Stimulated activated naive CD8-positive, alpha-beta T cell treated with anti-CD3 and anti-CD28 coated beads, Interleukin-15, Interleukin-2, amounts not matched to agents 100 ng/mL and 50 ng/mL, for 24 hours (primary cell): ENCODE results near the gene SMIM5.

Experiments
- H3K27ac Mint-ChIP-seq: one replicate; pipeline ENCODE4 v1.8.0; 2021; ENCODE audit warnings: mild to moderate bottlenecking, mixed read lengths
- H3K27me3 Mint-ChIP-seq: one replicate; pipeline ENCODE4 v1.8.0; 2021; ENCODE audit warnings: mixed read lengths
- H3K36me3 Mint-ChIP-seq: one replicate; pipeline ENCODE4 v1.8.0; 2021; ENCODE audit warnings: low read depth, mixed read lengths
- H3K4me1 Mint-ChIP-seq: one replicate; pipeline ENCODE4 v1.8.0; 2021; ENCODE audit warnings: low read depth, mixed read lengths
- H3K4me3 Mint-ChIP-seq: one replicate; pipeline ENCODE4 v1.8.0; 2021; ENCODE audit warnings: mild to moderate bottlenecking, mixed read lengths
- H3K9me3 Mint-ChIP-seq: one replicate; pipeline ENCODE4 v1.8.0; 2021; ENCODE audit warnings: mixed read lengths

Gene SMIM5

DNA sequence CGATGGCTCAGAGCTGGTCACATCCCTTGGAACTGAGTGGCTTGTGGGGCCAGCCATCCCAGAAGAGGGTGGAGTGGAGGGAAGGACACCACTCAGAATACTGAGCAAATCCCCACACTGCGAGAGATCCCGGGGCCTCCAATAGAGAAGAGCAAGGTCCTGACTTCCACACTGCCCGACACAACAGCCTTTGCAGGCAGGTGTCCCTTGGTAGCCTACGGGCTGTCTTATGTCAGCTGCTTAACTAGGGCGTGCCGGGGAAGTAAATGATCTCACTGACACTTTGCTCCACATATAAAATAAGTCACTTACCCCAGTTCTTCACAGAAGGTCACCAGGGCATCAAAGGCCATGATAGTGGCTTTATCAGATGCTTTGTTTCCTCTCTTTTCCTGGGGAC is 17.6 kb downstream of the SMIM5 start:
- H3K4me3 Mint-ChIP-seq = no peak overlapping the region
- H3K27ac Mint-ChIP-seq = no peak overlapping the region
- H3K36me3 Mint-ChIP-seq = peaks cover 40% of the 10 kb centered on the region
- peaks cover 9% of the 10 kb centered on the region for H3K4me1 Mint-ChIP-seq
- H3K27me3 Mint-ChIP-seq = no peaks in the 10 kb centered on the region
- H3K9me3 Mint-ChIP-seq = no peaks in the 10 kb centered on the region

DNA sequence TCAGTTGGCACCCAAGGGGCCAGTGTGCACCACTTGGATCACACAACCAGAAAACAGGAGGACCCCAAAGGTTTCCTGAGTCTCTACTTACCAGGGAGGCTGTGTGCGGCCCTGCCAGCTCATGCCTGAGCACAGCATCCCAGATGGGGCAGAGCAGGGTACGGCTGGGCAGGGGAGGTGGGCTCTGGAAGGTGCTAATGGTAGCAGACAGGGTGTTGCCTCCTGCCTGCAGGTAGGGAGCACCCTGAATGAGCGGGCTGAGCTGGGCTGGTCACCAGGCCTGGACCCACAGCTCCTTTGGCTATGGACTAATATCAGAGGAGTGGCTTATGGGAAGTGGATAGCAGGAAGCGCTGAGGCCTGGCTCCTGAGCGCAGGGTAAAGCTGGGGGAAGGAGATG is 19.1 kb downstream of the SMIM5 start:
- H3K9me3 Mint-ChIP-seq = no peaks in the 10 kb centered on the region
- peaks cover 39% of the 10 kb centered on the region for H3K36me3 Mint-ChIP-seq
- H3K27ac Mint-ChIP-seq = no peak overlapping the region
- H3K27me3 Mint-ChIP-seq = no peaks in the 10 kb centered on the region
- no peak overlapping the region for H3K4me3 Mint-ChIP-seq
- peaks cover 5% of the 10 kb centered on the region for H3K4me1 Mint-ChIP-seq

DNA sequence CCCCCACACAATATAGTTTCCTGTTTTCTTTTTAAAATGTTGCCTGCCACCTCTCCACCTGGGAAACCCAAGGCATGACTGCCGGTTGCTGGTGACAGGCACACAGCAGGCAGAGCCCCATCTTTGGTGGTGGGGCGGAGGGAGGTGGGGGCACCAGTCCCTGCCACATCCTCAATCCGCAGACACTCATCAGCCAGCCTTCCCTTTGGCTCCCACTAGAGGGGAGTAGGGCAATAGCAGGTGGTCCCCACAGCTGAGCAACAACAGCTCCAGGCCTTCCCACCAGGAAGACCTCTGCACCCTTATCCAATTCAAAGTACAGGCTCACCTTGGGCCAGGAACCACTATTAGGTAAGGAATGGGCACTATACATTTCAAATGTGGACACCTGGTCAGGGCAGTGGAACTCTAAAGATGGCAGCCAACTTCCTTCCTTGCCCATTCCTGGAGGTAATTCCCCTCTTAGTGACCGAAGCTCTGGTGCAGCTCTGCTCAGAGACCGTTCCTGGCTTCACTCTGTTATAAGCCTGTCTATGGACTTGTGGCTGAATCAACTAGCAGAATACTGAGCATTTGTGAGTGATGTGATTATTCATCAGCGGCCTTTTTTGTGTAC is 19.8 kb downstream of the SMIM5 start:
- Mint-ChIP-seq H3K36me3 (peaks cover 33% of the 10 kb centered on the region), H3K9me3 (no peaks in the 10 kb centered on the region), H3K4me1 (peaks cover 5% of the 10 kb centered on the region), H3K27me3 (no peaks in the 10 kb centered on the region), H3K27ac (no peak overlapping the region), H3K4me3 (no peak overlapping the region)

DNA sequence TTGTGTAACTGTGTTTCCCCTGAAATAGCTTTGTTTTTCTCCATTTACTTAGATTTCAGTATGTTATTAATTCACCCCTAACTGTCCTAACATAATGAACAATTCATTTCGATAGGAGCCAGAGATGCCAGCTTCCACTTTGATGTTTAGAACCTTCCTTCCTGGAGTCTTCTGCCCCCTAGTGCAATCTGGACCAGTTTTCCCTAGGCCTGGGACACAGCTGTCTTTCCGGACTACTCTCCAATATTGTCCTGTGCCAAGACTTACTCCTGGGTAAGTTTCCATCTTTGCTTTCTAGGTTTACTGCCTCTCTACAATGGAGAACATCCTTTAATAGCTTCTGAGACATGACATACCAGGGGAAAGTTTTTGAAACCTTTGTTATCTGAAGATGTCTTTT is 20.9 kb downstream of the SMIM5 start:
- no peak overlapping the region for H3K27ac Mint-ChIP-seq
- no peaks in the 10 kb centered on the region for H3K9me3 Mint-ChIP-seq
- no peak overlapping the region for H3K4me3 Mint-ChIP-seq
- H3K27me3 Mint-ChIP-seq = no peaks in the 10 kb centered on the region
- peaks cover 5% of the 10 kb centered on the region for H3K4me1 Mint-ChIP-seq
- peaks cover 32% of the 10 kb centered on the region for H3K36me3 Mint-ChIP-seq

- Mint-ChIP-seq H3K27ac (no peak overlapping the region), H3K9me3 (no peaks in the 10 kb centered on the region), H3K36me3 (peaks cover 21% of the 10 kb centered on the region), H3K4me3 (no peak overlapping the region), H3K27me3 (no peaks in the 10 kb centered on the region), H3K4me1 (no peaks in the 10 kb centered on the region)
Observed at GRCh38 chr17:75658237-75658636, 25.0 kb downstream of the SMIM5 start.

- no peaks in the 10 kb centered on the region for H3K9me3 Mint-ChIP-seq
- no peak overlapping the region for H3K27ac Mint-ChIP-seq
- H3K4me1 Mint-ChIP-seq = peaks cover 18% of the 10 kb centered on the region
- H3K36me3 Mint-ChIP-seq = peaks cover 21% of the 10 kb centered on the region
- H3K27me3 Mint-ChIP-seq = no peaks in the 10 kb centered on the region
- H3K4me3 Mint-ChIP-seq = no peak overlapping the region
Observed at GRCh38 chr17:75661531-75661930, 28.3 kb downstream of the SMIM5 start.

GRCh38 chr17:75662511-75662910 is 29.3 kb downstream of the SMIM5 start:
- H3K36me3 Mint-ChIP-seq = peaks cover 21% of the 10 kb centered on the region
- H3K9me3 Mint-ChIP-seq = no peaks in the 10 kb centered on the region
- H3K27me3 Mint-ChIP-seq = no peaks in the 10 kb centered on the region
- H3K27ac Mint-ChIP-seq = no peak overlapping the region
- H3K4me1 Mint-ChIP-seq = peaks cover 18% of the 10 kb centered on the region
- H3K4me3 Mint-ChIP-seq = no peak overlapping the region

GRCh38 chr17:75664099-75664549 is 30.9 kb downstream of the SMIM5 start:
- Mint-ChIP-seq H3K36me3 (peaks cover 26% of the 10 kb centered on the region), H3K27ac (peak overlapping the region; percentile 59), H3K4me3 (peak overlapping the region; percentile 6), H3K9me3 (no peaks in the 10 kb centered on the region), H3K27me3 (no peaks in the 10 kb centered on the region), H3K4me1 (peaks cover 18% of the 10 kb centered on the region)

GRCh38 chr17:75665981-75666380 is 32.7 kb downstream of the SMIM5 start:
- Mint-ChIP-seq H3K4me1 (peaks cover 29% of the 10 kb centered on the region), H3K4me3 (no peak overlapping the region), H3K9me3 (no peaks in the 10 kb centered on the region), H3K27ac (no peak overlapping the region), H3K36me3 (peaks cover 41% of the 10 kb centered on the region), H3K27me3 (no peaks in the 10 kb centered on the region)

DNA sequence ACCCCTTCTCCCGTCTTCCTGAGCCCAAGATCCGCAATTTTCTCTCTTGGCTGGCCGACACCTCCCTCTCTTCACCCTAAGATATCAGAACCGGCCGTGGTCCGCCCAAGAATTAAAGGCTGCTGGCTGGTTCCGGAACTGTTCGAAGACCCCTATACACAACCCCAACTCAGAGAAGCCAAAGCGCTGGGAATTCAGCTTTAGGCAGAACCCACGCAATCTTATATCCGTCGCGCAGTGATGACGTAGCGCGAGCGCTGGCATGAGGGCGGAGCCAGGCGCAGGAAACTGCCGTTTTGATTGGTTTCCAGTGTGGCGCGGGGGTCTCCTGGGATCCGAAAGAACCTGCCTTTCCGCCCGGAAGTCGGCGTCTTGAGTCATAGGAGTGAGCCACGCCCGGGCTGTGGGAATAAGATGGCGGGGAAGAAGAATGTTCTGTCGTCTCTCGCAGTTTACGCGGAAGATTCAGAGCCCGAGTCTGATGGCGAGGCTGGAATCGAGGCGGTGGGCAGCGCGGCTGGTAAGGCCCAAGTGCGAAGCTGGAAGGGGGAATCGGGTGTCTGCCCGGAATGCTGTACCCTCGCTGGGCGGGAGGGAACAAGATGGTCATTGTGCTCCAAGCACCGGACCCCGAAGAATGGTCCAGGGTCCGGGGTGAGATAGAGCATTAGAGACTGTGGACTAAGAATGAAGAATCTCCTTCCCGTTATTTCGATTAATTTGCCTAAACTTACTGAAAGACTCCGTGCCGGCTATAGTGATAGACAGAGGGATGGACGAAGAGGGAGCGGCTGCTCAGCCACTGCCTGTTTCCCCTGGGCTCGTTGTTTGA is 33.9 kb downstream of the SMIM5 start, which contains the start of the genes RECQL5 and SAP30BP:
RECQL5 (minus strand) TSS at position 196 of the 832 bp plus-strand sequence. CDS start 597 bp downstream, outside the sequence.
SAP30BP (plus strand) TSS at position 380 of the 832 bp plus-strand sequence; CDS start at position 415, 35 bp downstream.
- H3K4me3 Mint-ChIP-seq = no peak within 1 kb of the TSS
- no peaks in the 10 kb centered on the region for H3K9me3 Mint-ChIP-seq
- H3K27ac Mint-ChIP-seq = no peak within 1 kb of the TSS
- peaks cover 34% of the 10 kb centered on the region for H3K4me1 Mint-ChIP-seq
- no peaks in the 10 kb centered on the region for H3K27me3 Mint-ChIP-seq
- peaks cover 41% of the 10 kb centered on the region for H3K36me3 Mint-ChIP-seq

- no peak overlapping the region for H3K27ac Mint-ChIP-seq
- H3K9me3 Mint-ChIP-seq = no peaks in the 10 kb centered on the region
Observed at GRCh38 chr17:75667825-75668224, 34.6 kb downstream of the SMIM5 start.

GRCh38 chr17:75668489-75668888 is 35.3 kb downstream of the SMIM5 start:
- peaks cover 48% of the 10 kb centered on the region for H3K36me3 Mint-ChIP-seq
- H3K4me3 Mint-ChIP-seq = no peak overlapping the region
- no peaks in the 10 kb centered on the region for H3K27me3 Mint-ChIP-seq
- no peaks in the 10 kb centered on the region for H3K9me3 Mint-ChIP-seq
- H3K4me1 Mint-ChIP-seq = peaks cover 34% of the 10 kb centered on the region
- H3K27ac Mint-ChIP-seq = no peak overlapping the region

More at GRCh38 chr17:75667825-75668224, 34.6 kb downstream of the SMIM5 start:
- Mint-ChIP-seq H3K4me3 (no peak overlapping the region), H3K36me3 (peaks cover 42% of the 10 kb centered on the region), H3K4me1 (peaks cover 34% of the 10 kb centered on the region), H3K27me3 (no peaks in the 10 kb centered on the region)

DNA sequence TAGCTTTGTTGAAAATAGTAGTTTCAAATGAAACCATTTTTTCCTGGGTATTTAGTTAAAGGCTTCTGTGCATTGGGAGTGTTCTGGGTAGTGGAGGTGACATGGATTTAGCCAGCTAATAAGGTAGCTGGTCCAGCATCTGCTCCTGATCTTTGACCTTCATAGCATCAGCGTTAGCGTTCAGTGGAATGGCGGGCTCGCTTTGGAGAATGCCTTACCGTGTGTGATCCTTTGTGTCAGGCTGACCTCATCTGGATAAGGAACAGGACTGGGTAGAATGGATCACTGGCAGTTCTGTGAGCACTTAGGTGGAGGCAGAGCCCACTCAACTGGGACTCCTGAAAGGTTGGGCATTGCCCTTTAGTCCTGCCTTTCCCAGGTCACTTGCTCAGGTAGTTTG is 37.6 kb downstream of the SMIM5 start:
- Mint-ChIP-seq H3K4me1 (peaks cover 20% of the 10 kb centered on the region), H3K36me3 (peaks cover 49% of the 10 kb centered on the region), H3K27me3 (no peaks in the 10 kb centered on the region), H3K27ac (no peak overlapping the region), H3K9me3 (no peaks in the 10 kb centered on the region), H3K4me3 (no peak overlapping the region)

GRCh38 chr17:75672011-75672410 is 38.8 kb downstream of the SMIM5 start:
- H3K36me3 Mint-ChIP-seq = peaks cover 60% of the 10 kb centered on the region
- peaks cover 20% of the 10 kb centered on the region for H3K4me1 Mint-ChIP-seq
- no peaks in the 10 kb centered on the region for H3K27me3 Mint-ChIP-seq
- H3K9me3 Mint-ChIP-seq = no peaks in the 10 kb centered on the region
- H3K27ac Mint-ChIP-seq = no peak overlapping the region
- no peak overlapping the region for H3K4me3 Mint-ChIP-seq

GRCh38 chr17:75673487-75673886 is 40.3 kb downstream of the SMIM5 start:
- Mint-ChIP-seq H3K27ac (no peak overlapping the region), H3K36me3 (peaks cover 64% of the 10 kb centered on the region)

More at GRCh38 chr17:75673487-75673886, 40.3 kb downstream of the SMIM5 start:
- peaks cover 27% of the 10 kb centered on the region for H3K4me1 Mint-ChIP-seq
- H3K9me3 Mint-ChIP-seq = no peaks in the 10 kb centered on the region
- H3K27me3 Mint-ChIP-seq = no peaks in the 10 kb centered on the region
- H3K4me3 Mint-ChIP-seq = no peak overlapping the region
